ENCODE measurements around the gene HYAL3. TPM values are rescaled to one million over a fixed set of nuclear protein-coding genes. Genes with fewer than 3 reads are reported as not detected.

HYAL3 gene
- polyA plus RNA-seq, 1 donor from 2014 or later, result 9.1 TPM

GRCh38 chr3:50331364-50331907 lies 32.2 kb upstream of the HYAL3 start:
- H3K79me2 ChIP-seq (replicated peaks; ENCODE audit: insufficient read depth, low read length), result peaks cover 32% of the 10 kb centered on the region
- H3K4me2 ChIP-seq (ENCODE audit: low read length), result no peak overlapping the region
- H2AFZ ChIP-seq (ENCODE audit: low read depth, low read length), result no peak overlapping the region
- H3K4me3 ChIP-seq (ENCODE audit: low read length), result no peak overlapping the region
- no peaks in the 10 kb centered on the region for H3F3A ChIP-seq (ENCODE audit: insufficient read depth, low read length, poor library complexity, severe bottlenecking)
- H4K20me1 ChIP-seq (ENCODE audit: insufficient read depth), result no peaks in the 10 kb centered on the region
- no peak overlapping the region for H3K9ac ChIP-seq (ENCODE audit: low read length)
- H3K27ac ChIP-seq (ENCODE audit: low read length), result no peak overlapping the region
- H3K27me3 ChIP-seq (ENCODE audit: insufficient read depth, low read depth, low read length), result no peaks in the 10 kb centered on the region
- TF ChIP-seq, protein P1, sequence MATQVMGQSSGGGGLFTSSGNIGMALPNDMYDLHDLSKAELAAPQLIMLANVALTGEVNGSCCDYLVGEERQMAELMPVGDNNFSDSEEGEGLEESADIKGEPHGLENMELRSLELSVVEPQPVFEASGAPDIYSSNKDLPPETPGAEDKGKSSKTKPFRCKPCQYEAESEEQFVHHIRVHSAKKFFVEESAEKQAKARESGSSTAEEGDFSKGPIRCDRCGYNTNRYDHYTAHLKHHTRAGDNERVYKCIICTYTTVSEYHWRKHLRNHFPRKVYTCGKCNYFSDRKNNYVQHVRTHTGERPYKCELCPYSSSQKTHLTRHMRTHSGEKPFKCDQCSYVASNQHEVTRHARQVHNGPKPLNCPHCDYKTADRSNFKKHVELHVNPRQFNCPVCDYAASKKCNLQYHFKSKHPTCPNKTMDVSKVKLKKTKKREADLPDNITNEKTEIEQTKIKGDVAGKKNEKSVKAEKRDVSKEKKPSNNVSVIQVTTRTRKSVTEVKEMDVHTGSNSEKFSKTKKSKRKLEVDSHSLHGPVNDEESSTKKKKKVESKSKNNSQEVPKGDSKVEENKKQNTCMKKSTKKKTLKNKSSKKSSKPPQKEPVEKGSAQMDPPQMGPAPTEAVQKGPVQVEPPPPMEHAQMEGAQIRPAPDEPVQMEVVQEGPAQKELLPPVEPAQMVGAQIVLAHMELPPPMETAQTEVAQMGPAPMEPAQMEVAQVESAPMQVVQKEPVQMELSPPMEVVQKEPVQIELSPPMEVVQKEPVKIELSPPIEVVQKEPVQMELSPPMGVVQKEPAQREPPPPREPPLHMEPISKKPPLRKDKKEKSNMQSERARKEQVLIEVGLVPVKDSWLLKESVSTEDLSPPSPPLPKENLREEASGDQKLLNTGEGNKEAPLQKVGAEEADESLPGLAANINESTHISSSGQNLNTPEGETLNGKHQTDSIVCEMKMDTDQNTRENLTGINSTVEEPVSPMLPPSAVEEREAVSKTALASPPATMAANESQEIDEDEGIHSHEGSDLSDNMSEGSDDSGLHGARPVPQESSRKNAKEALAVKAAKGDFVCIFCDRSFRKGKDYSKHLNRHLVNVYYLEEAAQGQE (IDR thresholded peaks at IDR 0.05; ENCODE audit: borderline replicate concordance), result no peak
- TF ChIP-seq EZH2 (IDR thresholded peaks at IDR 0.05; ENCODE audit: borderline replicate concordance, insufficient read depth, low read length, poor library complexity, severe bottlenecking) (no peak), SMC3 (conservative IDR thresholded peaks at IDR 0.05; ENCODE audit: poor library complexity) (no peak), EP300 (conservative IDR thresholded peaks at IDR 0.05; ENCODE audit: poor library complexity, severe bottlenecking) (no peak), TAF1 (IDR thresholded peaks at IDR 0.05; ENCODE audit: low read depth) (no peak), RAD21 (conservative IDR thresholded peaks at IDR 0.05) (no peak), MXI1 (conservative IDR thresholded peaks at IDR 0.05; ENCODE audit: poor library complexity, severe bottlenecking) (no peak), POLR2AphosphoS5 (IDR thresholded peaks at IDR 0.05) (no peak)
- TF ChIP-seq, protein P2, sequence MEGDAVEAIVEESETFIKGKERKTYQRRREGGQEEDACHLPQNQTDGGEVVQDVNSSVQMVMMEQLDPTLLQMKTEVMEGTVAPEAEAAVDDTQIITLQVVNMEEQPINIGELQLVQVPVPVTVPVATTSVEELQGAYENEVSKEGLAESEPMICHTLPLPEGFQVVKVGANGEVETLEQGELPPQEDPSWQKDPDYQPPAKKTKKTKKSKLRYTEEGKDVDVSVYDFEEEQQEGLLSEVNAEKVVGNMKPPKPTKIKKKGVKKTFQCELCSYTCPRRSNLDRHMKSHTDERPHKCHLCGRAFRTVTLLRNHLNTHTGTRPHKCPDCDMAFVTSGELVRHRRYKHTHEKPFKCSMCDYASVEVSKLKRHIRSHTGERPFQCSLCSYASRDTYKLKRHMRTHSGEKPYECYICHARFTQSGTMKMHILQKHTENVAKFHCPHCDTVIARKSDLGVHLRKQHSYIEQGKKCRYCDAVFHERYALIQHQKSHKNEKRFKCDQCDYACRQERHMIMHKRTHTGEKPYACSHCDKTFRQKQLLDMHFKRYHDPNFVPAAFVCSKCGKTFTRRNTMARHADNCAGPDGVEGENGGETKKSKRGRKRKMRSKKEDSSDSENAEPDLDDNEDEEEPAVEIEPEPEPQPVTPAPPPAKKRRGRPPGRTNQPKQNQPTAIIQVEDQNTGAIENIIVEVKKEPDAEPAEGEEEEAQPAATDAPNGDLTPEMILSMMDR (IDR thresholded peaks at IDR 0.05; ENCODE audit: poor library complexity, severe bottlenecking), result no peak
- H3K9me2 ChIP-seq (ENCODE audit: insufficient read depth, low read length), result no peaks in the 10 kb centered on the region
- H3K36me3 ChIP-seq (ENCODE audit: insufficient read depth, low read length), result no peaks in the 10 kb centered on the region
- no peaks in the 10 kb centered on the region for H3K9me3 ChIP-seq (ENCODE audit: low read length)

DNA sequence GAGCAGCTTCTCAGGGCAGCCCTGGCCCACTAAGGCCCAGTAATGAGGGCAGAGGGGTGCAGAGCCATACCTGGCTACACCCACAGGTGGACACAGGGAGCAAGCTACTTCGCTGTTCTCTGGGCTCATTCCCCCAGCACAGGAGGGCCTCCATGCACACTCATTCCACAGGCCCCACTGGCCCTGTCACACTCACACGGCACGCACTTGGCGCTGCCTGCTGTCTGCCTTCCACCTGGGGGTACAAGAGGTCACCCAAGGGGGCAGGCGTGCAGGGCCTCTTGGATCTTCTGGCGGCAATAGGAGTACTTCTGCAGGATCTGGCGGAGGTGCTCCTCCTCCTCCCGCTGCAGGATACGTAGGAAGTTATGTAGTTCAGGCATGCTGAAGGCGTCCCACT lies 31.1 kb upstream of the HYAL3 start:
- Histone ChIP-seq H3K9me2 (ENCODE audit: insufficient read depth, low read length) (no peaks in the 10 kb centered on the region), H3K9me3 (ENCODE audit: low read length) (no peaks in the 10 kb centered on the region), H3F3A (ENCODE audit: insufficient read depth, low read length, poor library complexity, severe bottlenecking) (no peaks in the 10 kb centered on the region), H3K4me2 (ENCODE audit: low read length) (no peak overlapping the region), H3K36me3 (ENCODE audit: insufficient read depth, low read length) (no peaks in the 10 kb centered on the region), H3K79me2 (replicated peaks; ENCODE audit: insufficient read depth, low read length) (peaks cover 21% of the 10 kb centered on the region), H3K4me3 (ENCODE audit: low read length) (no peak overlapping the region), H2AFZ (ENCODE audit: low read depth, low read length) (no peak overlapping the region), H4K20me1 (ENCODE audit: insufficient read depth) (no peaks in the 10 kb centered on the region), H3K27ac (ENCODE audit: low read length) (no peak overlapping the region), H3K9ac (ENCODE audit: low read length) (no peak overlapping the region), H3K27me3 (ENCODE audit: insufficient read depth, low read depth, low read length) (no peaks in the 10 kb centered on the region)
- no peak for TF ChIP-seq EZH2 (IDR thresholded peaks at IDR 0.05; ENCODE audit: borderline replicate concordance, insufficient read depth, low read length, poor library complexity, severe bottlenecking)
- no peak for TF ChIP-seq POLR2AphosphoS5 (IDR thresholded peaks at IDR 0.05)
- no peak for TF ChIP-seq MXI1 (conservative IDR thresholded peaks at IDR 0.05; ENCODE audit: poor library complexity, severe bottlenecking)
